ENCODE results near the gene MRPL14.

DNA sequence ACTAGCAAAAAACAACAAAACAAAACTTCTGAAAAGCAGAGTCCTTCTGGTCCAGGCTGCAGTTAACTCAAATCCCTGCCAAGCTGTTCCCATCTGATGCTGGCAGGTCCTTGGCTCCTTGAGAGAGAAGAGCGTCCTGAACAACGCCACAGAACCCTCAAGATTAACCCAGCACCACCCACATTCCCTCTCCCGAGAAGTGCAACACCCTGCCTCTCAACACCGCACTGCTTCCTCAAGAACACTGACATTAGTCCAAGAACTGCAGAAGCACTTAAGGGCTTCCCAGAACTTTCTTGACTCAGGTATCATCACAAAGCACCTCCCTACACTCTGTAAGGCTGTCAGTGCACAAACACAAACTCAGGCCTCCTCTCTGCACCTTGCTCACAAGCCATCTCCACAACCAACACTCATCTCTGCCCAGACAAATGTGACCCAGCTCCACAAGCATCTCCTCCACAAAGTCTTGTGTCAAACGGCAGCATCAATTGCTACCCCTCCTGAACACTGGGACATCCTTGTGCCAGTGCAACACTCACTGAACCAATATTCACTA is 7.5 kb downstream of the MRPL14 start:
- TF ChIP-seq EZH2 (IDR thresholded peaks at IDR 0.05): no peak
- no peak for TF ChIP-seq EZH2phosphoT487 (IDR thresholded peaks at IDR 0.05)
- TF ChIP-seq, protein P1, sequence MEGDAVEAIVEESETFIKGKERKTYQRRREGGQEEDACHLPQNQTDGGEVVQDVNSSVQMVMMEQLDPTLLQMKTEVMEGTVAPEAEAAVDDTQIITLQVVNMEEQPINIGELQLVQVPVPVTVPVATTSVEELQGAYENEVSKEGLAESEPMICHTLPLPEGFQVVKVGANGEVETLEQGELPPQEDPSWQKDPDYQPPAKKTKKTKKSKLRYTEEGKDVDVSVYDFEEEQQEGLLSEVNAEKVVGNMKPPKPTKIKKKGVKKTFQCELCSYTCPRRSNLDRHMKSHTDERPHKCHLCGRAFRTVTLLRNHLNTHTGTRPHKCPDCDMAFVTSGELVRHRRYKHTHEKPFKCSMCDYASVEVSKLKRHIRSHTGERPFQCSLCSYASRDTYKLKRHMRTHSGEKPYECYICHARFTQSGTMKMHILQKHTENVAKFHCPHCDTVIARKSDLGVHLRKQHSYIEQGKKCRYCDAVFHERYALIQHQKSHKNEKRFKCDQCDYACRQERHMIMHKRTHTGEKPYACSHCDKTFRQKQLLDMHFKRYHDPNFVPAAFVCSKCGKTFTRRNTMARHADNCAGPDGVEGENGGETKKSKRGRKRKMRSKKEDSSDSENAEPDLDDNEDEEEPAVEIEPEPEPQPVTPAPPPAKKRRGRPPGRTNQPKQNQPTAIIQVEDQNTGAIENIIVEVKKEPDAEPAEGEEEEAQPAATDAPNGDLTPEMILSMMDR (IDR thresholded peaks at IDR 0.05): no peak

Measured in neural progenitor cell (in vitro differentiated cells).